H1 (cell line): ENCODE measurements around the gene CDK9.

Experiments
- CHD2 ChIP-seq: IDR thresholded peaks from 2 replicates; pipeline ENCODE4 v1.6.1; 2012; ENCODE audit warnings: low read length, improper control_type of control experiment
- CREB1 ChIP-seq: IDR thresholded peaks from 2 replicates; pipeline ENCODE4 v1.6.1; 2012; ENCODE audit warnings: inconsistent platforms
- EZH2 ChIP-seq: fragments of 200-600 bp; sonication (generic); IDR thresholded peaks from 2 replicates; pipeline ENCODE4 v1.7.1; 2012; ENCODE audit warnings: low read depth, mild to moderate bottlenecking, moderate library complexity, low read length, inconsistent platforms; ENCODE audit not compliant: severe bottlenecking
- FOSL1 ChIP-seq: IDR thresholded peaks from 2 replicates; pipeline ENCODE4 v1.6.1; 2011; ENCODE audit warnings: mild to moderate bottlenecking, low read depth, low read length, moderate library complexity; ENCODE audit not compliant: insufficient read depth
- JUND ChIP-seq: IDR thresholded peaks from 2 replicates; pipeline ENCODE4 v1.6.1; 2011; ENCODE audit warnings: mild to moderate bottlenecking, improper control_type of control experiment, low read length
- NANOG ChIP-seq: IDR thresholded peaks from 2 replicates; pipeline ENCODE4 v1.6.1; 2011; ENCODE audit warnings: low read length, low read depth, mild to moderate bottlenecking, inconsistent platforms; ENCODE audit not compliant: insufficient read depth, poor library complexity, severe bottlenecking
- POLR2A ChIP-seq, 2 experiments: IDR thresholded peaks; 1 replicate in 1 of 2; 2 replicates in 1 of 2; pipeline ENCODE4 v1.6.1; 2011; ENCODE audit warnings: low read depth in 2 of 2, low read length in 2 of 2, mild to moderate bottlenecking in 2 of 2; ENCODE audit errors: control extremely low read depth in 1 of 2
- RAD21 ChIP-seq, 2 experiments: IDR thresholded peaks in 1 of 2; conservative IDR thresholded peaks in 1 of 2; 2 replicates each; pipeline ENCODE4 v1.6.1; 2011; ENCODE audit warnings: low read depth in 2 of 2, low read length in 2 of 2, improper control_type of control experiment in 1 of 2, inconsistent platforms in 1 of 2, mild to moderate bottlenecking in 1 of 2, moderate library complexity in 1 of 2
- RFX5 ChIP-seq: IDR thresholded peaks from 2 replicates; pipeline ENCODE4 v1.6.1; 2011; ENCODE audit warnings: low read depth, low read length, improper control_type of control experiment, borderline replicate concordance
- SIRT6 ChIP-seq: IDR thresholded peaks from one replicate; pipeline ENCODE4 v1.7.1; 2012; ENCODE audit warnings: low read length, inconsistent platforms
- TAF1 ChIP-seq: IDR thresholded peaks from 2 replicates; pipeline ENCODE4 v1.6.1; 2011; ENCODE audit warnings: mild to moderate bottlenecking, low read depth, low read length
- YY1 ChIP-seq: IDR thresholded peaks from 2 replicates; pipeline ENCODE4 v1.6.1; 2011; ENCODE audit warnings: low read depth, mild to moderate bottlenecking, low read length
- TF ChIP-seq, protein P1 (sequence below), 3 experiments: IDR thresholded peaks; 1 replicate in 2 of 3; 2 replicates in 1 of 3; pipeline versions ENCODE4 v1.5.1 to v1.6.1; 2011; ENCODE audit warnings: low read length in 3 of 3, mild to moderate bottlenecking in 3 of 3, inconsistent platforms in 2 of 3, low read depth in 1 of 3, moderate library complexity in 1 of 3; ENCODE audit not compliant: insufficient read depth in 1 of 3; ENCODE audit errors: control extremely low read depth in 1 of 3
- TF ChIP-seq, protein P2 (sequence below): IDR thresholded peaks from 2 replicates; pipeline ENCODE4 v1.6.1; 2012; ENCODE audit warnings: inconsistent platforms

DNA sequence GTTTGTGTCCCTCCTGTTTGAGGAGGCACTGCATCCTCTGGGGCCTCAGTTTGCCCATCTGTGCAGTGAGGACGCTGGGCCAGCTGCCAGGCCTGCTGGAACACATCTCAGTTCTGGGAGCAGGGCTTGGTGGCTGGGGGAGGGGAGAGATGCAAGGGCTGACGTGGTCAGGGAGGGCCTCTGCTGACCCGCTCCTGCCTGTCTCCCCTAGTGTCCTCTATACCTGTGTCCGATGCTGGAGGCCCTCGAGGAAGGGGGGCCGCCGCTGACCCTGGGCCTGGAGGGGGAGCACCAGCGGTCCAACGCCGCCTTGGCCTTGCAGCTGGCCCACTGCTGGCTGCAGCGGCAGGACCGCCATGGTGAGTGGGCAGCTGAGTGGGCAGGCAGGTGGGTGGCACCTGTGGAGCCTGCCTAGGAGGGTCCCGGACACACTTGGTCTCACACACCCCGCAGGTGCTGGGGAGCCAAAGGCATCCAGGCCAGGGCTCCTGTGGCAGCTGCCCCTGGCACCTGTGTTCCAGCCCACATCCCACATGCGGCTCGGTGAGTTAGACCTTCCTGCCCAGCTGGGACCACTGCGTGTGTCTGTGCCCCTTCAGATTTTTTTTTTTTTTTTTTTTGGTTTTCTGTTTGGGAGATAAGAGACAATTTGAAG lies 22.6 kb downstream of the CDK9 start:
- TF ChIP-seq, protein P1, sequence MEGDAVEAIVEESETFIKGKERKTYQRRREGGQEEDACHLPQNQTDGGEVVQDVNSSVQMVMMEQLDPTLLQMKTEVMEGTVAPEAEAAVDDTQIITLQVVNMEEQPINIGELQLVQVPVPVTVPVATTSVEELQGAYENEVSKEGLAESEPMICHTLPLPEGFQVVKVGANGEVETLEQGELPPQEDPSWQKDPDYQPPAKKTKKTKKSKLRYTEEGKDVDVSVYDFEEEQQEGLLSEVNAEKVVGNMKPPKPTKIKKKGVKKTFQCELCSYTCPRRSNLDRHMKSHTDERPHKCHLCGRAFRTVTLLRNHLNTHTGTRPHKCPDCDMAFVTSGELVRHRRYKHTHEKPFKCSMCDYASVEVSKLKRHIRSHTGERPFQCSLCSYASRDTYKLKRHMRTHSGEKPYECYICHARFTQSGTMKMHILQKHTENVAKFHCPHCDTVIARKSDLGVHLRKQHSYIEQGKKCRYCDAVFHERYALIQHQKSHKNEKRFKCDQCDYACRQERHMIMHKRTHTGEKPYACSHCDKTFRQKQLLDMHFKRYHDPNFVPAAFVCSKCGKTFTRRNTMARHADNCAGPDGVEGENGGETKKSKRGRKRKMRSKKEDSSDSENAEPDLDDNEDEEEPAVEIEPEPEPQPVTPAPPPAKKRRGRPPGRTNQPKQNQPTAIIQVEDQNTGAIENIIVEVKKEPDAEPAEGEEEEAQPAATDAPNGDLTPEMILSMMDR (IDR thresholded peaks at IDR 0.05; ENCODE audit: control extremely low read depth in 1 of 3, insufficient read depth in 1 of 3, low read depth in 1 of 3, low read length in 3 of 3): no peak
- TF ChIP-seq CHD2 (no peak), POLR2A (IDR thresholded peaks at IDR 0.05; ENCODE audit: control extremely low read depth in 1 of 2, low read depth in 2 of 2, low read length in 2 of 2) (no peak), EZH2 (no peak), TAF1 (no peak), NANOG (no peak), YY1 (no peak), FOSL1 (no peak), RFX5 (no peak), RAD21 (IDR thresholded peaks at IDR 0.05 in 1 of 2, conservative IDR thresholded peaks at IDR 0.05 in 1 of 2; ENCODE audit: low read depth in 2 of 2, low read length in 2 of 2) (no peak), SIRT6 (no peak), JUND (no peak), CREB1 (no peak)
- TF ChIP-seq, protein P2, sequence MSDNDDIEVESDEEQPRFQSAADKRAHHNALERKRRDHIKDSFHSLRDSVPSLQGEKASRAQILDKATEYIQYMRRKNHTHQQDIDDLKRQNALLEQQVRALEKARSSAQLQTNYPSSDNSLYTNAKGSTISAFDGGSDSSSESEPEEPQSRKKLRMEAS: no peak
